GM23338 (cell line): ENCODE data around the gene CACNA1C. TPM values are rescaled to one million over a fixed set of nuclear protein-coding genes. Genes with fewer than 3 reads are reported as not detected.
A peak's percentile ranks its signal among the peaks of the same experiment; 100 is the strongest.

Experiments
- ATAC-seq: fragments of 200-7000 bp; cut with Tn5 transposase; 3 replicates; pipeline ENCODE4 v1.9.1; 2020
- DNase-seq: peaks from one replicate; pipeline ENCODE4 v3.0.0-alpha.2; 2015; ENCODE audit warnings: low spot score
- H2AFZ ChIP-seq: fragments of 200-600 bp; sonication (generic); 2 replicates; pipeline ENCODE4 v1.8.0; 2016; ENCODE audit warnings: antibody characterized with exemption, mild to moderate bottlenecking, moderate library complexity
- H3F3A ChIP-seq: fragments of 200-600 bp; sonication (generic); replicated peaks from 2 replicates; pipeline ENCODE4 v1.8.0; 2017; ENCODE audit warnings: antibody characterized with exemption, mixed run types, low read depth
- H3K27ac ChIP-seq: fragments of 200-600 bp; sonication (generic); 2 replicates; pipeline ENCODE4 v1.6.1; 2016; ENCODE audit warnings: low read depth
- H3K27me3 ChIP-seq: fragments of 200-600 bp; sonication (generic); 2 replicates; pipeline ENCODE4 v1.8.0; 2016; ENCODE audit warnings: mild to moderate bottlenecking, mixed run types, moderate library complexity; ENCODE audit not compliant: insufficient read depth
- H3K36me3 ChIP-seq: fragments of 200-600 bp; sonication (generic); 2 replicates; pipeline ENCODE4 v1.8.0; 2016; ENCODE audit warnings: mild to moderate bottlenecking; ENCODE audit not compliant: insufficient read depth
- H3K4me1 ChIP-seq: fragments of 200-600 bp; sonication (generic); 2 replicates; pipeline ENCODE4 v1.8.0; 2016; ENCODE audit warnings: mild to moderate bottlenecking, moderate library complexity; ENCODE audit not compliant: insufficient read depth
- H3K4me2 ChIP-seq: fragments of 200-600 bp; sonication (generic); 2 replicates; pipeline ENCODE4 v1.7.1; 2017; ENCODE audit warnings: mixed run types
- H3K4me3 ChIP-seq: fragments of 200-600 bp; sonication (generic); 2 replicates; pipeline ENCODE4 v1.6.1; 2016; ENCODE audit warnings: mixed run types
- H3K79me2 ChIP-seq: fragments of 200-600 bp; sonication (generic); replicated peaks from 2 replicates; pipeline ENCODE4 v1.8.0; 2017; ENCODE audit warnings: mild to moderate bottlenecking; ENCODE audit not compliant: insufficient read depth
- H3K9me2 ChIP-seq: fragments of 200-600 bp; sonication (generic); 2 replicates; pipeline ENCODE4 v1.8.0; 2017; ENCODE audit not compliant: insufficient read depth
- H4K20me1 ChIP-seq: fragments of 200-600 bp; sonication (generic); replicated peaks from 2 replicates; pipeline ENCODE4 v1.8.0; 2017; ENCODE audit warnings: mild to moderate bottlenecking; ENCODE audit not compliant: insufficient read depth
- H3K27ac Mint-ChIP-seq: 2 replicates; pipeline ENCODE4 v1.8.0; 2020; ENCODE audit warnings: inconsistent platforms, mild to moderate bottlenecking, moderate library complexity, mixed read lengths
- H3K27me3 Mint-ChIP-seq: 3 replicates; pipeline ENCODE4 v1.8.0; 2022; ENCODE audit warnings: low read depth, mild to moderate bottlenecking, moderate library complexity, mixed read lengths, inconsistent platforms; ENCODE audit not compliant: insufficient read depth, poor library complexity
- H3K36me3 Mint-ChIP-seq: 3 replicates; pipeline ENCODE4 v1.8.0; 2021; ENCODE audit warnings: low read depth, mild to moderate bottlenecking, inconsistent platforms, moderate library complexity, mixed read lengths
- H3K4me1 Mint-ChIP-seq: 3 replicates; pipeline ENCODE4 v1.8.0; 2020; ENCODE audit warnings: mild to moderate bottlenecking, inconsistent platforms, mixed read lengths
- H3K4me3 Mint-ChIP-seq: 3 replicates; pipeline ENCODE4 v1.8.0; 2021; ENCODE audit warnings: moderate library complexity, mild to moderate bottlenecking, inconsistent platforms, mixed read lengths
- H3K9me3 Mint-ChIP-seq: 3 replicates; pipeline ENCODE4 v1.8.0; 2020; ENCODE audit warnings: moderate library complexity, mild to moderate bottlenecking, inconsistent platforms, mixed read lengths
- CREB1 ChIP-seq: fragments of 250-450 bp; sonication (Bioruptor Pico); IDR thresholded peaks from 2 replicates; pipeline ENCODE4 v1.5.0; 2020; ENCODE audit warnings: low read depth, mild to moderate bottlenecking, moderate library complexity
- EZH2 ChIP-seq: fragments of 200-600 bp; sonication (generic); IDR thresholded peaks from one replicate; pipeline ENCODE4 v1.8.0; 2017; ENCODE audit warnings: antibody characterized with exemption, mild to moderate bottlenecking, low read depth; ENCODE audit not compliant: unreplicated experiment
- JUNB ChIP-seq: IDR thresholded peaks from one replicate; pipeline ENCODE4 v1.6.1; 2016; ENCODE audit warnings: antibody characterized with exemption; ENCODE audit not compliant: unreplicated experiment
- POLR2AphosphoS5 ChIP-seq: IDR thresholded peaks from 2 replicates; pipeline ENCODE4 v1.6.1; 2016; ENCODE audit warnings: antibody characterized with exemption, low read depth
- STAT1 ChIP-seq: IDR thresholded peaks from one replicate; pipeline ENCODE4 v1.6.1; 2016; ENCODE audit warnings: antibody characterized with exemption; ENCODE audit not compliant: unreplicated experiment
- polyA plus RNA-seq: library from polyadenylated mRNA; unstranded; fragments of >200 nt; fragmentation: Nextera tagmentation; extraction: Ambion mirVana; gene quantifications from 2 replicates; pipeline ENCODE4 v1.2.1, GENCODE V29; 2016
- total RNA-seq: library from RNA; depleted of rRNA; stranded (reverse); fragments of >200 nt; shearing (Covaris generic); gene quantifications from 2 replicates; pipeline ENCODE4 v1.2.3, GENCODE V29; 2014
- TF ChIP-seq, protein P1 (sequence below), 2 experiments: fragments of 200-600 bp in 1 of 2; sonication (generic) in 1 of 2; conservative IDR thresholded peaks; 2 replicates each; pipeline versions ENCODE4 v1.5.1 to v1.6.1; 2016 to 2017; ENCODE audit warnings: antibody characterized with exemption in 2 of 2, low read depth in 2 of 2, mild to moderate bottlenecking in 2 of 2, moderate library complexity in 1 of 2
- TF ChIP-seq, protein P2 (sequence below): IDR thresholded peaks from one replicate; pipeline ENCODE4 v1.6.1; 2018; ENCODE audit warnings: antibody characterized with exemption; ENCODE audit not compliant: unreplicated experiment
- TF ChIP-seq, protein P3 (sequence below): fragments of 250-450 bp; sonication (Bioruptor Pico); IDR thresholded peaks from 2 replicates; pipeline ENCODE4 v1.5.0; 2020; ENCODE audit warnings: mild to moderate bottlenecking, moderate library complexity

Gene CACNA1C
- total and polyA plus RNA-seq, 2 experiments from 2014 or later, result 0.78 to 2.1 TPM

DNA sequence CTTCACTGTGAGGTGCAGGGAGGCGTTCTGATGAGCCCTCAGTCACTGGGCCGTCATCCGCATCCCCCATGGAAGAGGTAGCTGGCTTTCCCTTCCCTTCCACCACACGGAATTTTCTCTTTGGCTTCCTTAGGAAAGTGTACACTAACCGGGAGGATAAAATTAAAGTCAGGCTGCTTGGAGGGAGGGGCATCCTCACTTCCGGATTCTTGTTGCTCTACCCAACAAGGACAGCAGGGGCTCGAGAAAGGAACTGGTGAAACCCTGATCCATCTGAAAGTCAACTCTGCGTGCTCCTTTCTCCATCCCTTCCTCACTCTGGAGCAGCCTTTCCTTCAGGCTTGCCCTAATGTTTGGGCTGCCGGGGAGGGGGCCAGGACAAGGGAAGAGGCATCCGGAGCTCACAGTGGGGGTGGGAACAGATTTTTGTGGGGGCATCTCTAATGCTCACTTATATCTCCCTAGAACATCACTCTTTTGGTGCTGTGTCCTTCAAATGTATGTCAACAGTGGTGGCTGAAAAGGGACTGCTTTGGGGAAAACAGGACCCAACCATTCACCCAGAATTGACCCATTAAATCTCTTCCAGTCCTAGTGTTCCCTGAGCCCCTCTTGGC is 640.6 kb downstream of the CACNA1C start:
- TF ChIP-seq, protein P1, sequence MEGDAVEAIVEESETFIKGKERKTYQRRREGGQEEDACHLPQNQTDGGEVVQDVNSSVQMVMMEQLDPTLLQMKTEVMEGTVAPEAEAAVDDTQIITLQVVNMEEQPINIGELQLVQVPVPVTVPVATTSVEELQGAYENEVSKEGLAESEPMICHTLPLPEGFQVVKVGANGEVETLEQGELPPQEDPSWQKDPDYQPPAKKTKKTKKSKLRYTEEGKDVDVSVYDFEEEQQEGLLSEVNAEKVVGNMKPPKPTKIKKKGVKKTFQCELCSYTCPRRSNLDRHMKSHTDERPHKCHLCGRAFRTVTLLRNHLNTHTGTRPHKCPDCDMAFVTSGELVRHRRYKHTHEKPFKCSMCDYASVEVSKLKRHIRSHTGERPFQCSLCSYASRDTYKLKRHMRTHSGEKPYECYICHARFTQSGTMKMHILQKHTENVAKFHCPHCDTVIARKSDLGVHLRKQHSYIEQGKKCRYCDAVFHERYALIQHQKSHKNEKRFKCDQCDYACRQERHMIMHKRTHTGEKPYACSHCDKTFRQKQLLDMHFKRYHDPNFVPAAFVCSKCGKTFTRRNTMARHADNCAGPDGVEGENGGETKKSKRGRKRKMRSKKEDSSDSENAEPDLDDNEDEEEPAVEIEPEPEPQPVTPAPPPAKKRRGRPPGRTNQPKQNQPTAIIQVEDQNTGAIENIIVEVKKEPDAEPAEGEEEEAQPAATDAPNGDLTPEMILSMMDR (conservative IDR thresholded peaks at IDR 0.05; ENCODE audit: low read depth in 2 of 2), result peak; percentile 12 to 32; a peak in 2 of 4 replicates
- TF ChIP-seq POLR2AphosphoS5, result no peak
- Mint-ChIP-seq H3K27me3 (peaks cover 11% of the 10 kb centered on the region), H3K9me3 (peaks cover 5% of the 10 kb centered on the region; the same call in 2 of the 3 replicates), H3K4me1 (peaks cover 26% of the 10 kb centered on the region), H3K36me3 (no peaks in the 10 kb centered on the region; the same call in 2 of the 3 replicates), H3K27ac (no peak overlapping the region), H3K4me3 (peak overlapping the region; percentile 4; the same call in 1 of the 3 replicates)
- Histone ChIP-seq H4K20me1 (no peaks in the 10 kb centered on the region), H3K9me2 (peaks cover 12% of the 10 kb centered on the region), H3K27ac (no peak overlapping the region), H3K79me2 (no peaks in the 10 kb centered on the region), H2AFZ (peak overlapping the region; percentile 23; the same call in 1 of the 2 replicates), H3F3A (no peaks in the 10 kb centered on the region), H3K27me3 (peaks cover 9% of the 10 kb centered on the region; the same call in 1 of the 2 replicates), H3K4me3 (no peak overlapping the region), H3K4me1 (peaks cover 19% of the 10 kb centered on the region), H3K4me2 (peak overlapping the region; percentile 44), H3K36me3 (no peaks in the 10 kb centered on the region)
- ATAC-seq (peak; percentile 15), DNase-seq (peak; percentile 71)

GRCh38 chr12:2693980-2694610 is 641.3 kb downstream of the CACNA1C start:
- ATAC-seq (no peak), DNase-seq (no peak)
- Mint-ChIP-seq H3K4me3 (no peak overlapping the region), H3K4me1 (peaks cover 26% of the 10 kb centered on the region), H3K9me3 (peaks cover 11% of the 10 kb centered on the region), H3K36me3 (peaks cover 3% of the 10 kb centered on the region; the same call in 2 of the 3 replicates), H3K27ac (no peak overlapping the region), H3K27me3 (peaks cover 8% of the 10 kb centered on the region)
- H3K27ac ChIP-seq, result no peak overlapping the region
- no peak overlapping the region for H2AFZ ChIP-seq
- H3K79me2 ChIP-seq, result no peaks in the 10 kb centered on the region
- no peaks in the 10 kb centered on the region for H4K20me1 ChIP-seq
- peaks cover 9% of the 10 kb centered on the region; the same call in 1 of the 2 replicates for H3K27me3 ChIP-seq
- H3K36me3 ChIP-seq, result no peaks in the 10 kb centered on the region
- H3K4me3 ChIP-seq, result no peak overlapping the region
- no peak overlapping the region for H3K4me2 ChIP-seq
- peaks cover 19% of the 10 kb centered on the region for H3K4me1 ChIP-seq
- peaks cover 12% of the 10 kb centered on the region for H3K9me2 ChIP-seq
- no peaks in the 10 kb centered on the region for H3F3A ChIP-seq
- TF ChIP-seq JUNB, result no peak
- no peak for TF ChIP-seq EZH2
- TF ChIP-seq, protein P2, sequence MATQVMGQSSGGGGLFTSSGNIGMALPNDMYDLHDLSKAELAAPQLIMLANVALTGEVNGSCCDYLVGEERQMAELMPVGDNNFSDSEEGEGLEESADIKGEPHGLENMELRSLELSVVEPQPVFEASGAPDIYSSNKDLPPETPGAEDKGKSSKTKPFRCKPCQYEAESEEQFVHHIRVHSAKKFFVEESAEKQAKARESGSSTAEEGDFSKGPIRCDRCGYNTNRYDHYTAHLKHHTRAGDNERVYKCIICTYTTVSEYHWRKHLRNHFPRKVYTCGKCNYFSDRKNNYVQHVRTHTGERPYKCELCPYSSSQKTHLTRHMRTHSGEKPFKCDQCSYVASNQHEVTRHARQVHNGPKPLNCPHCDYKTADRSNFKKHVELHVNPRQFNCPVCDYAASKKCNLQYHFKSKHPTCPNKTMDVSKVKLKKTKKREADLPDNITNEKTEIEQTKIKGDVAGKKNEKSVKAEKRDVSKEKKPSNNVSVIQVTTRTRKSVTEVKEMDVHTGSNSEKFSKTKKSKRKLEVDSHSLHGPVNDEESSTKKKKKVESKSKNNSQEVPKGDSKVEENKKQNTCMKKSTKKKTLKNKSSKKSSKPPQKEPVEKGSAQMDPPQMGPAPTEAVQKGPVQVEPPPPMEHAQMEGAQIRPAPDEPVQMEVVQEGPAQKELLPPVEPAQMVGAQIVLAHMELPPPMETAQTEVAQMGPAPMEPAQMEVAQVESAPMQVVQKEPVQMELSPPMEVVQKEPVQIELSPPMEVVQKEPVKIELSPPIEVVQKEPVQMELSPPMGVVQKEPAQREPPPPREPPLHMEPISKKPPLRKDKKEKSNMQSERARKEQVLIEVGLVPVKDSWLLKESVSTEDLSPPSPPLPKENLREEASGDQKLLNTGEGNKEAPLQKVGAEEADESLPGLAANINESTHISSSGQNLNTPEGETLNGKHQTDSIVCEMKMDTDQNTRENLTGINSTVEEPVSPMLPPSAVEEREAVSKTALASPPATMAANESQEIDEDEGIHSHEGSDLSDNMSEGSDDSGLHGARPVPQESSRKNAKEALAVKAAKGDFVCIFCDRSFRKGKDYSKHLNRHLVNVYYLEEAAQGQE, result no peak
- TF ChIP-seq POLR2AphosphoS5, result no peak
- no peak for TF ChIP-seq CREB1 (CRISPR knock-in tag)
- TF ChIP-seq, protein P3, sequence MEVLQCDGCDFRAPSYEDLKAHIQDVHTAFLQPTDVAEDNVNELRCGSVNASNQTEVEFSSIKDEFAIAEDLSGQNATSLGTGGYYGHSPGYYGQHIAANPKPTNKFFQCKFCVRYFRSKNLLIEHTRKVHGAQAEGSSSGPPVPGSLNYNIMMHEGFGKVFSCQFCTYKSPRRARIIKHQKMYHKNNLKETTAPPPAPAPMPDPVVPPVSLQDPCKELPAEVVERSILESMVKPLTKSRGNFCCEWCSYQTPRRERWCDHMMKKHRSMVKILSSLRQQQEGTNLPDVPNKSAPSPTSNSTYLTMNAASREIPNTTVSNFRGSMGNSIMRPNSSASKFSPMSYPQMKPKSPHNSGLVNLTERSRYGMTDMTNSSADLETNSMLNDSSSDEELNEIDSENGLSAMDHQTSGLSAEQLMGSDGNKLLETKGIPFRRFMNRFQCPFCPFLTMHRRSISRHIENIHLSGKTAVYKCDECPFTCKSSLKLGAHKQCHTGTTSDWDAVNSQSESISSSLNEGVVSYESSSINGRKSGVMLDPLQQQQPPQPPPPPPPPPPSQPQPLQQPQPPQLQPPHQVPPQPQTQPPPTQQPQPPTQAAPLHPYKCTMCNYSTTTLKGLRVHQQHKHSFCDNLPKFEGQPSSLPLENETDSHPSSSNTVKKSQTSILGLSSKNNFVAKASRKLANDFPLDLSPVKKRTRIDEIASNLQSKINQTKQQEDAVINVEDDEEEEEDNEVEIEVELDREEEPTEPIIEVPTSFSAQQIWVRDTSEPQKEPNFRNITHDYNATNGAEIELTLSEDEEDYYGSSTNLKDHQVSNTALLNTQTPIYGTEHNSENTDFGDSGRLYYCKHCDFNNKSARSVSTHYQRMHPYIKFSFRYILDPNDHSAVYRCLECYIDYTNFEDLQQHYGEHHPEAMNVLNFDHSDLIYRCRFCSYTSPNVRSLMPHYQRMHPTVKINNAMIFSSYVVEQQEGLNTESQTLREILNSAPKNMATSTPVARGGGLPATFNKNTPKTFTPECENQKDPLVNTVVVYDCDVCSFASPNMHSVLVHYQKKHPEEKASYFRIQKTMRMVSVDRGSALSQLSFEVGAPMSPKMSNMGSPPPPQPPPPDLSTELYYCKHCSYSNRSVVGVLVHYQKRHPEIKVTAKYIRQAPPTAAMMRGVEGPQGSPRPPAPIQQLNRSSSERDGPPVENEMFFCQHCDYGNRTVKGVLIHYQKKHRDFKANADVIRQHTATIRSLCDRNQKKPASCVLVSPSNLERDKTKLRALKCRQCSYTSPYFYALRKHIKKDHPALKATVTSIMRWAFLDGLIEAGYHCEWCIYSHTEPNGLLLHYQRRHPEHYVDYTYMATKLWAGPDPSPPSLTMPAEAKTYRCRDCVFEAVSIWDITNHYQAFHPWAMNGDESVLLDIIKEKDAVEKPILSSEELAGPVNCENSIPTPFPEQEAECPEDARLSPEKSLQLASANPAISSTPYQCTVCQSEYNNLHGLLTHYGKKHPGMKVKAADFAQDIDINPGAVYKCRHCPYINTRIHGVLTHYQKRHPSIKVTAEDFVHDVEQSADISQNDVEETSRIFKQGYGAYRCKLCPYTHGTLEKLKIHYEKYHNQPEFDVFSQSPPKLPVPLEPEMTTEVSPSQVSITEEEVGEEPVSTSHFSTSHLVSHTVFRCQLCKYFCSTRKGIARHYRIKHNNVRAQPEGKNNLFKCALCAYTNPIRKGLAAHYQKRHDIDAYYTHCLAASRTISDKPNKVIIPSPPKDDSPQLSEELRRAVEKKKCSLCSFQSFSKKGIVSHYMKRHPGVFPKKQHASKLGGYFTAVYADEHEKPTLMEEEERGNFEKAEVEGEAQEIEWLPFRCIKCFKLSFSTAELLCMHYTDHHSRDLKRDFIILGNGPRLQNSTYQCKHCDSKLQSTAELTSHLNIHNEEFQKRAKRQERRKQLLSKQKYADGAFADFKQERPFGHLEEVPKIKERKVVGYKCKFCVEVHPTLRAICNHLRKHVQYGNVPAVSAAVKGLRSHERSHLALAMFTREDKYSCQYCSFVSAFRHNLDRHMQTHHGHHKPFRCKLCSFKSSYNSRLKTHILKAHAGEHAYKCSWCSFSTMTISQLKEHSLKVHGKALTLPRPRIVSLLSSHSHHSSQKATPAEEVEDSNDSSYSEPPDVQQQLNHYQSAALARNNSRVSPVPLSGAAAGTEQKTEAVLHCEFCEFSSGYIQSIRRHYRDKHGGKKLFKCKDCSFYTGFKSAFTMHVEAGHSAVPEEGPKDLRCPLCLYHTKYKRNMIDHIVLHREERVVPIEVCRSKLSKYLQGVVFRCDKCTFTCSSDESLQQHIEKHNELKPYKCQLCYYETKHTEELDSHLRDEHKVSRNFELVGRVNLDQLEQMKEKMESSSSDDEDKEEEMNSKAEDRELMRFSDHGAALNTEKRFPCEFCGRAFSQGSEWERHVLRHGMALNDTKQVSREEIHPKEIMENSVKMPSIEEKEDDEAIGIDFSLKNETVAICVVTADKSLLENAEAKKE (CRISPR knock-in tag), result no peak
- no peak for TF ChIP-seq STAT1
